GM12872 (cell line): ENCODE data around the gene SPINK14.

Experiments used
- TF ChIP-seq, protein P1 (sequence below): IDR thresholded peaks from 3 replicates; pipeline ENCODE4 v1.5.1; 2011; ENCODE audit warnings: low read depth, mild to moderate bottlenecking, low read length, moderate library complexity; ENCODE audit not compliant: insufficient read depth

Gene SPINK14

DNA sequence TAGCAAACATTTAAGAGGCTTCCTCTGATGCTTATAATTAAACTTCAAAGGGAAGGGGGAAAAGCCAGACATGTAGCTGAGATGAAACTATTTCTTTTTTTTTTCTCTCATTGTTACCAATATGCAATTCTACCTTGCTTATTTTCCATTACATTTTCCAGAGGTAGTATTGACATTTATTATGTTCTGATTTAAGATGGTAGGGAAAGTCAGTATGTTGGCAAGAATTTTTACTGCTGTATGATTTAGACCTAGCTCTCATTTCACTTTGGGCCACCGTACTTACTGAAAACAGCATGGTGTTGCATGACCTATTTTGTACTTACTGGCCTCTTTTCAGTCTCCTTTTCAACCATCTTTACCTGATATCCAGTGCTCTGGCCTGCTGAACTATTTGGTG, 24.9 kb downstream of the SPINK14 start:
- TF ChIP-seq, protein P1, sequence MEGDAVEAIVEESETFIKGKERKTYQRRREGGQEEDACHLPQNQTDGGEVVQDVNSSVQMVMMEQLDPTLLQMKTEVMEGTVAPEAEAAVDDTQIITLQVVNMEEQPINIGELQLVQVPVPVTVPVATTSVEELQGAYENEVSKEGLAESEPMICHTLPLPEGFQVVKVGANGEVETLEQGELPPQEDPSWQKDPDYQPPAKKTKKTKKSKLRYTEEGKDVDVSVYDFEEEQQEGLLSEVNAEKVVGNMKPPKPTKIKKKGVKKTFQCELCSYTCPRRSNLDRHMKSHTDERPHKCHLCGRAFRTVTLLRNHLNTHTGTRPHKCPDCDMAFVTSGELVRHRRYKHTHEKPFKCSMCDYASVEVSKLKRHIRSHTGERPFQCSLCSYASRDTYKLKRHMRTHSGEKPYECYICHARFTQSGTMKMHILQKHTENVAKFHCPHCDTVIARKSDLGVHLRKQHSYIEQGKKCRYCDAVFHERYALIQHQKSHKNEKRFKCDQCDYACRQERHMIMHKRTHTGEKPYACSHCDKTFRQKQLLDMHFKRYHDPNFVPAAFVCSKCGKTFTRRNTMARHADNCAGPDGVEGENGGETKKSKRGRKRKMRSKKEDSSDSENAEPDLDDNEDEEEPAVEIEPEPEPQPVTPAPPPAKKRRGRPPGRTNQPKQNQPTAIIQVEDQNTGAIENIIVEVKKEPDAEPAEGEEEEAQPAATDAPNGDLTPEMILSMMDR, result no peak

DNA sequence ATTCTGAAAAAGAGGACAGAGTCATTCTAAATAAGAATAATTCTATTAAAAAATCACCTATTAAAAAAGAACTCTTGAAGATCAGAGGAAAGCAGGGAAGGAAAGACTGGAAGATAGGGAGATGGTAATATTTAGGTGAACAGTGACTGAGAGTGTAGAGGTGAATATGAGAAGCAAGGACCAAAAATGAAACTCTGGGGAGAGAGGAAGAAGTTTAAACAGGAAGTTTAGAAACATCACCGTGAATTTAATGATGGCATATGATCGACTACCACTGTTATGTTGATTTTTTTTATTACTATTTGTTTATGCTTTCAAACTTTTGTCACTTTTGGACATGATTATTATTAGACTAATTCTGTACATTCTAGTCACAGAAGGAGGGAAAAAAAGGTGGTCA, 32.8 kb downstream of the SPINK14 start:
- TF ChIP-seq, protein P1, result no peak

DNA sequence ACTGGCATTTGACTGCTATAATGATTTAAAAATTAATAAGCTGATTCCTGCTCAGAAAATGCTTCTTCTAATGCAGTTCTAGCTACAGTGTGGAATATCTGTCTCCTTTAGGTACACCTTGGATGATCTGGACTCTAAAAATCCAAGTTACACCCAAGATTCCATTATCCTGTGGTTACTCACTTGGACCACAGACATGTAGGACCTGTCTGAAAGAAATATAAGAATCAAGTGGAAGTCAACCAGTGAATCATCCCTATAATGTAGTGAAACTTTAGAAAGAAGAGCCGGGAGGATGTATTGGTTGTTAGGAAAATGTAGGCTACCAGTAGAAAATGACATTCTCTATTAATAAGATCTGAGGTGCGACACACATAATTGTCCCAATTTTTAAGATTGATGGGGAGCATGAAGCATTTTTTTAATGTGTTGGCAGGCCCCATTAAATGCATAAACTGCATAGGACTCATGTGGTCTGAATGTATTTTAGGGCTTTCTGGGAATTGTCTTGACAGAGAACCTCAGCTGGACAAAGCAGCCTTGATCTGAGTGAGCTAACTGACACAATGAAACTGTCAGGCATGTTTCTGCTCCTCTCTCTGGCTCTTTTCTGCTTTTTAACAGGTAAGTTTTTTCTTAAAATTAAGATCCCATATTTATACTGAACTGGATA, 34.3 kb downstream of the SPINK14 start, which contains the start of gene SPINK6:
Gene SPINK6 (plus strand): TSS at position 512 of the 673 bp plus-strand sequence. CDS start 55 bp downstream, at position 567.
- TF ChIP-seq, protein P1, result no peak

DNA sequence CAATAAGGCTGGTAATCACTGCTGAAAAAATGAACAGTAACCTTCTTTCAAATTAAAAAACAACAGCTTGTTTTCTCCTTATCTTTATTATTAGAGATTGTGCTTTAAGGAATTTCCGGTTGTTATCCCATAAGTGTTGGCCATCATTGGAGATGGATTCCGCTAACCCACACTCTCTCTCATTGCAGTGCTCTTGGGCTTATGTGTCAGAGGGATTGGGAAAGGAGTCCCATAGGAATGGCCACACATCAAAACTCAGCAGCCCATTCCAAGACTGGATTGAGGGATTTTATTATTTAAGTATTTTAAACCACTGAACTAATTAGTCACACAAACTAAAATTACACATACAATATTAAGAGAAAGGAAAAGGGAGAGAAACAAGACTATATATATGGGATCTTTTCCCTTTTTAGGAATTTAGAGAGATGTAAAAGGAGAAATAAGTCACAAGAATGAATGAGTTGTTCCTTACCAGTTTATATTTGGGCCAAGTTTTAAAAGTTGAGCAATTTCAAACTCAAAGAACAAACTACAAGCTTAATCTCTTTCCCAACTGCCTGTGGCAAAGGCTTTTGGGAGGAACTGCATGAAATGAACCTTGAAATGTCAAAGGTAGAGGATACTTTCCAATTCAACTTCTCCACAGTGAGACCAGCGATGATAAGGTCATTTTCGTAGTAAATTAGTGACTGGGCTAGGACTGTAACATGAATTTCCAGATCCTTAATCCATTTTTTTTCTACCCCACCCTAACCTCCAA, 36.9 kb downstream of the SPINK14 start:
- TF ChIP-seq, protein P1, result no peak

DNA sequence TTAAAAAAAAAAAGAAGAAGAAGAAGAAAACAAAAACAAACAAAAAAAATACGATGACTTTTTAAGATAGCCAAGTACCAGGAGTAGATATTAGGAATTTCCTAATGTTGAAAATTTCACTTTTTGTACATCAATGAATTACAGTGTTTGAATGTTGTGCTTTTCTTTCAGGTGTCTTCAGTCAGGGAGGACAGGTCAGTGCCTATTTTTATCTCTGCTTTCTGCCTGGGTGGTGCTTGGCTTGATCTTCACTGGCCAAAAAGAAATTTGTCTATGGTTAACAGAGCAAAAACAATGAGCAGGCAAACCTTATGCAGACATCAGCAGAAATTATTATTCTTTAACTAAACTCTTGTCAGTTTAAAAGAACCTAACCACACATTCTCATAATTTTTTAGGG, 37.5 kb downstream of the SPINK14 start:
- TF ChIP-seq, protein P1, result no peak

DNA sequence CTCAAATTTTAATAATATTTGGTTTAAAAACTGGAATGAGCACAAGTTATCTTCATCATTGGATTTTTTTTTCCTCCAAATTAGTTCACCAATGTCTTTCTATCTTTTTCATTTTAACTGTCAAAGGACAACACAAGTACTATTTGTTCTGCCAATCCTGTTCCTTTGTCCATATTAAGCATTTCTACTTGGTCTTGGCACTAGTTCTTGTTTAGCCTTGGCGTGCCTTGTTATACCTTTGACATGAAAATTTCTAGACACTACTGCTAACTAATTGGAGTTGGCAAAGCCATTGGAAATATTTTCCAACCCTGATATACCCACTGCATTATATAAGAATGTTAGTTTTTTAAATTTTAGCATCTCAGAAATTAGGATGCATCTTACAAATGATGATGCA, 38.3 kb downstream of the SPINK14 start:
- TF ChIP-seq, protein P1, result no peak

DNA sequence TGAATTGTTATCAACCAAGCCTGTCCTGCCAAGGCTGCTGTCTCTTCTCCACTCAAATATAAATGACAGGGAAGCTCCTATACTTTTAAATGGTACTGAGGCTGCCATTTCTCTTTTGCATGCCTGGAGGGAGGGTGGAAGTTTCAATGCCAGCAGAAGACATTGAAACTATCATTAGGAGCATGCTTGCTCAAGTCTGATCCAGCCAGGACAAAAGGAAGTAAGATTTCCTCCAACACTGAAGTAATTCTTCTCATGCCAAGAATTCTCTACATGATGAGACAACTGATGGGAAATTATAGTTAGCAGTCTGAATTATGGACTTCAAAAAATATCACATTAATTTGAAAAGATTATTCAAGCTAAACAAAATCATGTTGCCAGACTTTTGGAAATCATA, 39.9 kb downstream of the SPINK14 start:
- TF ChIP-seq, protein P1, result no peak
